B cell (primary cell): Measurements from ENCODE around the gene EDARADD. TPM values are rescaled to one million over a fixed set of nuclear protein-coding genes. Genes with fewer than 3 reads are reported as not detected.
"Not testable (repeated sequence)": the region's sequence is repeated elsewhere in the genome, so short reads cannot be mapped to it uniquely, and the experiment has no call there.

Experiments used
- ATAC-seq: fragments of 200-7000 bp; cut with Tn5 transposase; one replicate; pipeline ENCODE4 v1.10.0; 2021; ENCODE audit warnings: low read depth, mild to moderate bottlenecking, moderate number of reproducible peaks, moderate library complexity
- CTCF ChIA-PET: fragments of 350-600 bp; sonication (Branson Sonifier 250); formaldehyde crosslinking; loops from one replicate; lab custom pipeline; 2021; ENCODE audit warnings: antibody characterized with exemption, inconsistent platforms; lab: Charles Lee
- POLR2A ChIA-PET: fragments of 350-600 bp; sonication (Branson Sonifier 250); formaldehyde crosslinking; loops from one replicate; lab custom pipeline; 2021; ENCODE audit warnings: antibody characterized with exemption; lab: Charles Lee
- DNase-seq: peaks from one replicate; pipeline ENCODE4 v3.0.0; 2013
- H2AFZ ChIP-seq: 2 replicates; pipeline ENCODE4 v1.6.1; 2012; ENCODE audit warnings: mild to moderate bottlenecking, low read depth, low read length; ENCODE audit not compliant: insufficient read depth, poor library complexity, severe bottlenecking
- H3K27ac ChIP-seq, 2 donors: 1 replicate in 1 of 2; 2 replicates in 1 of 2; pipeline ENCODE4 v1.5.1; 2012 to 2013; ENCODE audit warnings: low read length in 2 of 2, mild to moderate bottlenecking in 2 of 2, moderate library complexity in 1 of 2
- H3K27me3 ChIP-seq, 4 experiments: fragments of 200-600 bp in 1 of 4; sonication (generic) in 1 of 4; replicated peaks in 1 of 4; 1 replicate in 2 of 4; 2 replicates in 2 of 4; pipeline versions ENCODE4 v1.6.1 to v1.7.0; 2013 to 2016; ENCODE audit warnings: low read length in 3 of 4, mild to moderate bottlenecking in 2 of 4, mixed read lengths in 1 of 4, moderate library complexity in 1 of 4; ENCODE audit not compliant: insufficient read depth in 4 of 4, control insufficient read depth in 3 of 4; ENCODE audit errors: control extremely low read depth in 1 of 4
- H3K36me3 ChIP-seq, 2 experiments: replicated peaks in 1 of 2; 1 replicate in 1 of 2; 2 replicates in 1 of 2; pipeline versions ENCODE4 v1.6.1 to v1.7.1; 2013; ENCODE audit warnings: low read length in 1 of 2; ENCODE audit not compliant: insufficient read depth in 2 of 2, control insufficient read depth in 1 of 2; ENCODE audit errors: control extremely low read depth in 1 of 2, extremely low read depth in 1 of 2
- H3K4me1 ChIP-seq, 2 donors: fragments of 200-600 bp in 1 of 2; sonication (generic) in 1 of 2; 1 replicate in 1 of 2; 2 replicates in 1 of 2; pipeline versions ENCODE4 v1.5.1 to v1.6.1; 2013 to 2017; ENCODE audit warnings: low read length in 2 of 2; ENCODE audit not compliant: control insufficient read depth in 2 of 2, insufficient read depth in 2 of 2
- H3K4me2 ChIP-seq: replicated peaks from 2 replicates; pipeline ENCODE3; 2012; ENCODE audit warnings: mild to moderate bottlenecking, low read depth, low read length; ENCODE audit not compliant: poor library complexity, severe bottlenecking
- H3K4me3 ChIP-seq, 5 experiments: fragments of 200-600 bp in 1 of 5; sonication (generic) in 1 of 5; 1 replicate in 3 of 5; 2 replicates in 2 of 5; pipeline versions ENCODE4 v1.5.1 to v1.7.0; 2011 to 2016; ENCODE audit warnings: low read length in 4 of 5, mild to moderate bottlenecking in 4 of 5, low read depth in 2 of 5, control low read depth in 1 of 5, moderate library complexity in 1 of 5; ENCODE audit not compliant: insufficient read depth in 1 of 5; ENCODE audit errors: control extremely low read depth in 1 of 5, extremely low read depth in 1 of 5
- H3K79me2 ChIP-seq: fragments of 200-600 bp; sonication (generic); one replicate; pipeline ENCODE4 v1.6.0; 2016; ENCODE audit warnings: low read length; ENCODE audit not compliant: control insufficient read depth, insufficient read depth
- H3K9ac ChIP-seq: fragments of 200-600 bp; sonication (generic); 2 replicates; pipeline ENCODE4 v1.6.1; 2017; ENCODE audit warnings: mild to moderate bottlenecking, low read length, moderate library complexity
- H3K9me3 ChIP-seq, 3 donors: one replicate each; pipeline versions ENCODE4 v1.6.1 to v1.7.1; 2013; ENCODE audit warnings: low read length in 2 of 3; ENCODE audit not compliant: control insufficient read depth in 2 of 3, insufficient read depth in 1 of 3; ENCODE audit errors: control extremely low read depth in 1 of 3
- H4K20me1 ChIP-seq: 2 replicates; pipeline ENCODE4 v1.6.0; 2012; ENCODE audit warnings: mild to moderate bottlenecking, low read length; ENCODE audit not compliant: insufficient read depth, control insufficient read depth, poor library complexity, severe bottlenecking
- H3K27ac Mint-ChIP-seq: one replicate; pipeline ENCODE4 v1.8.0; 2021; ENCODE audit warnings: mixed read lengths
- H3K27me3 Mint-ChIP-seq: one replicate; pipeline ENCODE4 v1.8.0; 2021; ENCODE audit warnings: mixed read lengths
- H3K4me1 Mint-ChIP-seq: one replicate; pipeline ENCODE4 v1.8.0; 2021; ENCODE audit warnings: mixed read lengths
- H3K4me3 Mint-ChIP-seq: one replicate; pipeline ENCODE4 v1.8.0; 2021; ENCODE audit warnings: mixed read lengths
- H3K9me3 Mint-ChIP-seq: one replicate; pipeline ENCODE4 v1.8.0; 2022; ENCODE audit warnings: mixed read lengths; ENCODE audit not compliant: insufficient read depth
- EZH2 ChIP-seq: IDR thresholded peaks from 2 replicates; pipeline ENCODE4 v1.6.1; 2012; ENCODE audit warnings: borderline replicate concordance, low read depth, mild to moderate bottlenecking, moderate library complexity, low read length; ENCODE audit not compliant: insufficient read depth, poor library complexity, severe bottlenecking
- WGBS: methylation state at CpG from one replicate; pipeline ENCODE4 v1.1.5; 2013; ENCODE audit warnings: missing lambda C conversion rate; ENCODE audit not compliant: insufficient coverage; 5-methylcytosine and 5-hydroxymethylcytosine counted together
- intact Hi-C: fragments of 100-400 bp; cut with micrococcal nuclease; formaldehyde crosslinking; loops from one replicate; pipeline ENCODE4 v1.10.0; 2022
- polyA plus RNA-seq: library from polyadenylated mRNA; depleted of rRNA; stranded (reverse); fragments of >200 nt; gene quantifications from 2 replicates; pipeline ENCODE4 v1.2.3, GENCODE V29; 2012
- total RNA-seq, 2 donors: library from RNA; stranded (reverse); fragments of 120-200 nt in 1 of 2; gene quantifications; 1 replicate in 1 of 2; 2 replicates in 1 of 2; pipeline versions ENCODE4 v1.2.3 to v1.2.4, GENCODE V29; 2013 to 2022
- TF ChIP-seq, protein P1 (sequence below): fragments of 200-600 bp; IDR thresholded peaks from one replicate; pipeline ENCODE4 v1.8.0; 2022; ENCODE audit warnings: antibody characterized with exemption, mild to moderate bottlenecking

EDARADD gene
- total and polyA plus RNA-seq, 2 donors (not counting 1 experiment from before 2014, with no cell fraction given): 0.15 TPM; not detected in 1

DNA sequence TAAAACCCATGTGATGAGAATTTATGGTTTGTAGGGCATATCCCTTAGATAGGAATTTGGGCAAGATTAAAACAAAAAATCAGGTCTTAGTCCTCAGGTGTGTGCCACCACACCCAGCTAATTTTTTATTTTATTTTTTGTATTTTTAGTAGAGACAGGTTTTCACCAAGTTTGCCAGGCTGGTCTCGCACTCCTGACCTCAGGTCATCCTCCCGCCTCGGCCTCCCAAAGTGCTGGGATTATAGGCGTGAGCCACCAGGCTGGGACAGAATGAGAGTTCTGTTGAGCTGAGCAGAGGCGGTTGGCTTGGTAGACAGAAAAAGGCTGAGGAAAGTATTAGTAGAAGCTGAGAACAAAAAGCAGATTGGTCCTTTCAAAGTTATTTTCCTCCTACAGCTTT is 43.8 kb upstream of the EDARADD start:
- intact Hi-C loops: no loop called here
- Histone ChIP-seq H3K27ac (no peak overlapping the region), H3K79me2 (no peaks in the 10 kb centered on the region), H4K20me1 (no peaks in the 10 kb centered on the region), H3K36me3 (no peaks in the 10 kb centered on the region), H3K4me2 (no peak overlapping the region), H3K9me3 (peaks cover 0 to 5% (median 0%) of the 10 kb centered on the region in 3 donors), H3K27me3 (peaks cover 0 to 14% (median 0%) of the 10 kb centered on the region in 4 experiments), H2AFZ (no peak overlapping the region), H3K9ac (no peak overlapping the region), H3K4me1 (no peaks in the 10 kb centered on the region), H3K4me3 (no peak overlapping the region)
- ATAC-seq (no peak), DNase-seq (no peak)
- 98% methylated on average over 4 of the region's 5 CpGs for WGBS
- H3K27me3 Mint-ChIP-seq: peaks cover 29% of the 10 kb centered on the region
- CTCF ChIA-PET: interaction anchor here (0.7 kb wide), 1 partner anchor 244 kb away, joined by 3 read pairs; no protein-coding TSS in a partner anchor
- no peaks in the 10 kb centered on the region for H3K9me3 Mint-ChIP-seq
- POLR2A ChIA-PET: no interaction called here
- TF ChIP-seq, protein P1, sequence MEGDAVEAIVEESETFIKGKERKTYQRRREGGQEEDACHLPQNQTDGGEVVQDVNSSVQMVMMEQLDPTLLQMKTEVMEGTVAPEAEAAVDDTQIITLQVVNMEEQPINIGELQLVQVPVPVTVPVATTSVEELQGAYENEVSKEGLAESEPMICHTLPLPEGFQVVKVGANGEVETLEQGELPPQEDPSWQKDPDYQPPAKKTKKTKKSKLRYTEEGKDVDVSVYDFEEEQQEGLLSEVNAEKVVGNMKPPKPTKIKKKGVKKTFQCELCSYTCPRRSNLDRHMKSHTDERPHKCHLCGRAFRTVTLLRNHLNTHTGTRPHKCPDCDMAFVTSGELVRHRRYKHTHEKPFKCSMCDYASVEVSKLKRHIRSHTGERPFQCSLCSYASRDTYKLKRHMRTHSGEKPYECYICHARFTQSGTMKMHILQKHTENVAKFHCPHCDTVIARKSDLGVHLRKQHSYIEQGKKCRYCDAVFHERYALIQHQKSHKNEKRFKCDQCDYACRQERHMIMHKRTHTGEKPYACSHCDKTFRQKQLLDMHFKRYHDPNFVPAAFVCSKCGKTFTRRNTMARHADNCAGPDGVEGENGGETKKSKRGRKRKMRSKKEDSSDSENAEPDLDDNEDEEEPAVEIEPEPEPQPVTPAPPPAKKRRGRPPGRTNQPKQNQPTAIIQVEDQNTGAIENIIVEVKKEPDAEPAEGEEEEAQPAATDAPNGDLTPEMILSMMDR: no peak
- no peak for TF ChIP-seq EZH2
- H3K4me3 Mint-ChIP-seq: no peak overlapping the region
- H3K27ac Mint-ChIP-seq: no peak overlapping the region
- H3K4me1 Mint-ChIP-seq: no peaks in the 10 kb centered on the region

GRCh38 chr1:236351875-236352573 is 42.1 kb upstream of the EDARADD start:
- H3K27ac ChIP-seq: no peak overlapping the region
- DNase-seq: no peak
- H3K4me3 ChIP-seq: no peak overlapping the region
- intact Hi-C loops: no loop called here
- H3K4me2 ChIP-seq: no peak overlapping the region
- H3K4me1 ChIP-seq: no peaks in the 10 kb centered on the region
- ChIA-PET CTCF (no interaction called here), POLR2A (no interaction called here)
- Mint-ChIP-seq H3K4me1 (no peaks in the 10 kb centered on the region), H3K4me3 (no peak overlapping the region), H3K27ac (no peak overlapping the region), H3K9me3 (no peaks in the 10 kb centered on the region), H3K27me3 (peaks cover 29% of the 10 kb centered on the region)
- ATAC-seq: no peak
- TF ChIP-seq EZH2: no peak
- TF ChIP-seq, protein P1: no peak
- H4K20me1 ChIP-seq: no peaks in the 10 kb centered on the region
- H3K9ac ChIP-seq: no peak overlapping the region
- no peaks in the 10 kb centered on the region for H3K79me2 ChIP-seq
- H2AFZ ChIP-seq: no peak overlapping the region
- H3K36me3 ChIP-seq: no peaks in the 10 kb centered on the region
- H3K27me3 ChIP-seq: peaks cover 0 to 14% (median 0%) of the 10 kb centered on the region in 4 experiments
- 100% methylated on average over 2 of the region's 7 CpGs for WGBS
- peaks cover 0 to 5% (median 0%) of the 10 kb centered on the region in 3 donors for H3K9me3 ChIP-seq

- H3K4me3 Mint-ChIP-seq, H4K20me1 ChIP-seq, H3K4me3 ChIP-seq, H3K4me1 ChIP-seq, H3K4me1 Mint-ChIP-seq, H3K27ac ChIP-seq, H3K4me2 ChIP-seq, H3K36me3 ChIP-seq, intact Hi-C loops, H2AFZ ChIP-seq, H3K9me3 Mint-ChIP-seq, ATAC-seq, POLR2A ChIA-PET, H3K27ac Mint-ChIP-seq, H3K79me2 ChIP-seq, DNase-seq, H3K9ac ChIP-seq, H3K9me3 ChIP-seq: not testable (repeated sequence)
- H3K27me3 Mint-ChIP-seq: peaks cover 26% of the 10 kb centered on the region
- WGBS: no CpG with 5 or more reads among the region's 4 CpGs
- CTCF ChIA-PET: interaction anchor here (0.6 kb wide), 1 partner anchor 136 kb away, joined by 4 read pairs; no protein-coding TSS in a partner anchor
- peaks cover 0 to 14% (median 0%) of the 10 kb centered on the region in 4 experiments for H3K27me3 ChIP-seq
These were observed 41.3 kb upstream of the EDARADD start for GRCh38 chr1:236352747-236353146.
